H9 (cell line): Measurements from ENCODE around the gene GRB7. TPM values are rescaled to one million over a fixed set of nuclear protein-coding genes. Genes with fewer than 3 reads are reported as not detected.
A peak's percentile ranks its signal among the peaks of the same experiment; 100 is the strongest.

Source experiments
- DNase-seq: peaks from one replicate; pipeline ENCODE4 v3.0.0-alpha.2; 2017
- H2AFZ ChIP-seq: one replicate; pipeline ENCODE4 v1.6.1; 2013; ENCODE audit warnings: mild to moderate bottlenecking, low read length, control low read depth, moderate library complexity
- H2AK5ac ChIP-seq: 2 replicates; pipeline ENCODE4 v1.6.1; 2013; ENCODE audit warnings: low read length, control low read depth, mixed read lengths; ENCODE audit not compliant: insufficient read length
- H2BK120ac ChIP-seq: one replicate; pipeline ENCODE4 v1.6.1; 2013; ENCODE audit warnings: low read depth, mild to moderate bottlenecking, low read length, control low read depth, inconsistent platforms; ENCODE audit not compliant: poor library complexity, severe bottlenecking
- H2BK12ac ChIP-seq: 2 replicates; pipeline ENCODE4 v1.6.1; 2013; ENCODE audit warnings: low read length, control low read depth, mixed read lengths, low read depth; ENCODE audit not compliant: insufficient read length
- H2BK15ac ChIP-seq: 2 replicates; pipeline ENCODE4 v1.6.1; 2013; ENCODE audit warnings: low read depth, low read length, control low read depth
- H2BK20ac ChIP-seq: one replicate; pipeline ENCODE4 v1.6.1; 2013; ENCODE audit warnings: low read depth, mild to moderate bottlenecking, low read length, control low read depth, inconsistent platforms; ENCODE audit not compliant: poor library complexity, severe bottlenecking
- H2BK5ac ChIP-seq: 2 replicates; pipeline ENCODE4 v1.6.1; 2013; ENCODE audit warnings: low read length, control low read depth, mixed read lengths; ENCODE audit not compliant: insufficient read length
- H3K14ac ChIP-seq: 2 replicates; pipeline ENCODE4 v1.6.1; 2013; ENCODE audit warnings: low read length, control low read depth; ENCODE audit not compliant: insufficient read depth
- H3K18ac ChIP-seq: 2 replicates; pipeline ENCODE4 v1.6.1; 2013; ENCODE audit warnings: low read depth, mild to moderate bottlenecking, mixed read lengths, low read length, control low read depth; ENCODE audit not compliant: insufficient read length
- H3K23ac ChIP-seq: 2 replicates; pipeline ENCODE4 v1.6.1; 2013; ENCODE audit warnings: low read length, control low read depth, mixed read lengths, low read depth; ENCODE audit not compliant: insufficient read length
- H3K23me2 ChIP-seq: 2 replicates; pipeline ENCODE4 v1.6.1; 2013; ENCODE audit warnings: low read depth, mild to moderate bottlenecking, mixed read lengths, low read length, control low read depth; ENCODE audit not compliant: insufficient read length, poor library complexity, severe bottlenecking
- H3K27ac ChIP-seq: 2 replicates; pipeline ENCODE4 v1.5.1; 2013; ENCODE audit warnings: low read length, control low read depth, mixed read lengths, low read depth; ENCODE audit not compliant: insufficient read length
- H3K27me3 ChIP-seq: 2 replicates; pipeline ENCODE4 v1.6.1; 2013; ENCODE audit warnings: low read length, control low read depth, inconsistent platforms; ENCODE audit not compliant: insufficient read depth
- H3K4ac ChIP-seq: 2 replicates; pipeline ENCODE4 v1.6.1; 2013; ENCODE audit warnings: low read depth, mild to moderate bottlenecking, control low read depth, inconsistent platforms, low read length, moderate library complexity
- H3K4me1 ChIP-seq: 2 replicates; pipeline ENCODE4 v1.6.1; 2013; ENCODE audit warnings: low read length, control low read depth, inconsistent platforms; ENCODE audit not compliant: insufficient read depth
- H3K4me2 ChIP-seq: 2 replicates; pipeline ENCODE4 v1.6.1; 2013; ENCODE audit warnings: low read length, control low read depth, mixed read lengths; ENCODE audit not compliant: insufficient read length, insufficient read depth
- H3K56ac ChIP-seq: 2 replicates; pipeline ENCODE4 v1.6.1; 2013; ENCODE audit warnings: low read depth, mild to moderate bottlenecking, mixed read lengths, low read length, control low read depth; ENCODE audit not compliant: insufficient read length
- H3K79me1 ChIP-seq: 2 replicates; pipeline ENCODE4 v1.6.1; 2013; ENCODE audit warnings: low read depth, mild to moderate bottlenecking, moderate library complexity, low read length, control low read depth, inconsistent platforms; ENCODE audit not compliant: insufficient read depth, poor library complexity, severe bottlenecking
- H3K79me2 ChIP-seq: 2 replicates; pipeline ENCODE4 v1.6.1; 2013; ENCODE audit warnings: low read length, control low read depth, inconsistent platforms; ENCODE audit not compliant: insufficient read depth
- H3K9ac ChIP-seq: 2 replicates; pipeline ENCODE4 v1.6.1; 2013; ENCODE audit warnings: low read length, control low read depth, mixed read lengths; ENCODE audit not compliant: insufficient read length; ENCODE audit errors: extremely low read depth
- H3K9me3 ChIP-seq: one replicate; pipeline ENCODE4 v1.6.1; 2013; ENCODE audit warnings: low read depth, low read length, inconsistent platforms; ENCODE audit not compliant: control insufficient read depth
- H3T11ph ChIP-seq: one replicate; pipeline ENCODE4 v1.6.1; 2013; ENCODE audit warnings: mild to moderate bottlenecking, low read length, control low read depth, inconsistent platforms
- H4K20me1 ChIP-seq: one replicate; pipeline ENCODE4 v1.6.1; 2013; ENCODE audit not compliant: control insufficient read depth, insufficient read length, insufficient read depth
- H4K5ac ChIP-seq: 2 replicates; pipeline ENCODE4 v1.6.1; 2013; ENCODE audit warnings: low read depth, mild to moderate bottlenecking, mixed read lengths, low read length, control low read depth; ENCODE audit not compliant: insufficient read length
- H4K8ac ChIP-seq: replicated peaks from 2 replicates; pipeline ENCODE4 v1.6.1; 2013; ENCODE audit warnings: low read length, control low read depth, mixed read lengths, low read depth; ENCODE audit not compliant: insufficient read length
- H4K91ac ChIP-seq: 2 replicates; pipeline ENCODE4 v1.6.1; 2013; ENCODE audit warnings: low read depth, mild to moderate bottlenecking, moderate library complexity, mixed read lengths, low read length, control low read depth; ENCODE audit not compliant: insufficient read length
- H3K27ac Mint-ChIP-seq, 3 experiments: 2 replicates in 2 of 3; 3 replicates in 1 of 3; pipeline ENCODE4 v1.8.0; 2020 to 2021; ENCODE audit warnings: mixed read lengths in 3 of 3, mild to moderate bottlenecking in 1 of 3, moderate library complexity in 1 of 3
- H3K27me3 Mint-ChIP-seq: 2 replicates; pipeline ENCODE4 v1.8.0; 2021; ENCODE audit warnings: low read depth, mild to moderate bottlenecking, moderate library complexity, mixed read lengths
- H3K36me3 Mint-ChIP-seq, 3 experiments: 2 replicates in 2 of 3; 3 replicates in 1 of 3; pipeline ENCODE4 v1.8.0; 2020 to 2021; ENCODE audit warnings: low read depth in 3 of 3, mixed read lengths in 3 of 3; ENCODE audit not compliant: insufficient read depth in 1 of 3
- H3K4me1 Mint-ChIP-seq, 2 experiments: 2 replicates each; pipeline ENCODE4 v1.8.0; 2020; ENCODE audit warnings: mixed read lengths in 2 of 2
- H3K4me3 Mint-ChIP-seq, 2 experiments: 2 replicates in 1 of 2; 3 replicates in 1 of 2; pipeline ENCODE4 v1.8.0; 2020 to 2021; ENCODE audit warnings: mild to moderate bottlenecking in 2 of 2, mixed read lengths in 2 of 2, moderate library complexity in 1 of 2
- H3K9me3 Mint-ChIP-seq, 2 experiments: 2 replicates in 1 of 2; 3 replicates in 1 of 2; pipeline ENCODE4 v1.8.0; 2020; ENCODE audit warnings: mild to moderate bottlenecking in 2 of 2, mixed read lengths in 2 of 2, moderate library complexity in 1 of 2
- CTCF ChIP-seq: fragments of 200-600 bp; sonication (generic); conservative IDR thresholded peaks from 3 replicates; pipeline ENCODE4 v1.8.0; 2021; ENCODE audit warnings: antibody characterized with exemption, mild to moderate bottlenecking
- WGBS: extraction: QIAGEN DNeasy Blood & Tissue Kit; methylation state at CpG from one replicate; pipeline ENCODE4 v1.1.7; 2013; ENCODE audit warnings: missing lambda C conversion rate, low lambda C conversion rate, mixed read lengths; ENCODE audit not compliant: insufficient read length; ENCODE audit errors: extremely low coverage; 5-methylcytosine and 5-hydroxymethylcytosine counted together
- total RNA-seq: library from RNA; stranded (reverse); gene quantifications from 2 replicates; pipeline ENCODE4 v1.2.1, GENCODE V29; 2021

GRB7 gene
- total RNA-seq, 1 experiment from 2014 or later = 55.0 TPM

GRCh38 chr17:39742856-39743436 lies 5.2 kb downstream of the GRB7 start:
- Histone ChIP-seq H3K4me2 (no peak overlapping the region), H3T11ph (no peak overlapping the region), H3K9ac (no peak overlapping the region), H3K27me3 (no peaks in the 10 kb centered on the region), H2AFZ (no peak overlapping the region), H2AK5ac (no peak overlapping the region), H4K8ac (no peak overlapping the region), H3K56ac (no peak overlapping the region), H3K79me1 (no peaks in the 10 kb centered on the region), H4K20me1 (no peaks in the 10 kb centered on the region), H2BK15ac (no peak overlapping the region), H3K23ac (no peak overlapping the region), H4K91ac (no peak overlapping the region), H2BK120ac (no peak overlapping the region), H3K9me3 (no peaks in the 10 kb centered on the region), H3K14ac (no peak overlapping the region), H3K4me1 (peaks cover 3% of the 10 kb centered on the region; the same call in 1 of the 2 replicates), H2BK20ac (no peak overlapping the region), H3K27ac (no peak overlapping the region), H2BK5ac (no peak overlapping the region), H3K23me2 (peaks cover 21% of the 10 kb centered on the region), H3K18ac (no peak overlapping the region), H2BK12ac (no peak overlapping the region), H3K4ac (no peak overlapping the region), H4K5ac (no peak overlapping the region), H3K79me2 (peaks cover 2% of the 10 kb centered on the region; the same call in 1 of the 2 replicates)
- WGBS = no CpG with 5 or more reads among the region's 21 CpGs
- Mint-ChIP-seq H3K36me3 (peaks cover 13 to 55% (median 50%) of the 10 kb centered on the region in 3 experiments; a peak in 6 of 7 replicates), H3K9me3 (no peaks in the 10 kb centered on the region), H3K4me1 (peaks cover 16 to 21% of the 10 kb centered on the region in 2 experiments), H3K4me3 (no peak overlapping the region), H3K27ac (peak overlapping the region in 2 of 3 experiments; percentile 31 to 64; a peak in 3 of 7 replicates), H3K27me3 (no peaks in the 10 kb centered on the region)
- no peak for DNase-seq
- no peak for TF ChIP-seq CTCF
